Heart left ventricle (tissue), 16 donors: Measurements from ENCODE around the gene FOXP4. TPM values are rescaled to one million over a fixed set of nuclear protein-coding genes. Genes with fewer than 3 reads are reported as not detected.

ENCODE experiments used
- ATAC-seq, 4 donors: fragments of 200-7000 bp; cut with Tn5 transposase; one replicate each; pipeline ENCODE4 v1.9.1; 2020 to 2022; ENCODE audit warnings: moderate library complexity in 4 of 4, mild to moderate bottlenecking in 3 of 4, moderate number of reproducible peaks in 1 of 4
- DNase-seq, 5 donors: peaks; one replicate each; pipeline ENCODE4 v3.0.0-alpha.2; 2020
- H3K27ac ChIP-seq, 12 donors: fragments of 200-600 bp; sonication (generic) in 4 of 12; one replicate each; pipeline versions ENCODE4 v1.5.0 to v1.8.0; 2016 to 2022; ENCODE audit warnings: mild to moderate bottlenecking in 2 of 12
- H3K27me3 ChIP-seq, 9 donors: fragments of 200-600 bp; sonication (generic) in 2 of 9; one replicate each; pipeline versions ENCODE4 v1.5.1 to v1.8.0; 2016 to 2022; ENCODE audit warnings: mild to moderate bottlenecking in 3 of 9
- H3K36me3 ChIP-seq, 9 donors: fragments of 200-600 bp; sonication (generic) in 2 of 9; one replicate each; pipeline versions ENCODE4 v1.5.0 to v1.8.0; 2018 to 2022; ENCODE audit warnings: mild to moderate bottlenecking in 2 of 9
- H3K4me1 ChIP-seq, 12 donors: fragments of 200-600 bp; sonication (generic) in 4 of 12; one replicate each; pipeline versions ENCODE4 v1.5.0 to v1.8.0; 2016 to 2022; ENCODE audit warnings: mild to moderate bottlenecking in 3 of 12
- H3K4me3 ChIP-seq, 12 donors: fragments of 200-600 bp; sonication (generic) in 4 of 12; one replicate each; pipeline versions ENCODE4 v1.5.0 to v1.8.0; 2017 to 2022; ENCODE audit warnings: mild to moderate bottlenecking in 9 of 12, moderate library complexity in 4 of 12
- H3K9me3 ChIP-seq, 12 donors: fragments of 200-600 bp; sonication (generic) in 4 of 12; one replicate each; pipeline versions ENCODE4 v1.5.0 to v1.8.0; 2016 to 2022; ENCODE audit warnings: mild to moderate bottlenecking in 1 of 12
- POLR2A ChIP-seq, 2 donors: fragments of 450-650 bp; IDR thresholded peaks; one replicate each; pipeline ENCODE4 v1.6.1; 2017; ENCODE audit warnings: antibody characterized with exemption in 2 of 2, mild to moderate bottlenecking in 2 of 2, moderate library complexity in 2 of 2
- WGBS, 4 donors: extraction: QIAGEN DNeasy Blood & Tissue Kit in 2 of 4; methylation state at CpG; one replicate each; pipeline versions ENCODE4 v1.1.5 to v1.1.7; 2013 to 2018; 5-methylcytosine and 5-hydroxymethylcytosine counted together
- intact Hi-C, 10 donors: fragments of 100-400 bp; cut with DNase I; formaldehyde crosslinking; loops; one replicate each; pipeline versions ENCODE4 v1.11.1 to v1.14.2; 2022
- polyA plus RNA-seq, 2 donors: library from polyadenylated mRNA; stranded (reverse); fragments of 200-250 nt; gene quantifications; one replicate each; pipeline ENCODE4 v1.2.3, GENCODE V29; 2013
- total RNA-seq, 9 donors: library from RNA; depleted of rRNA in 2 of 9; stranded (reverse); fragments of >200 nt in 2 of 9; fragmentation: NEBNext Ultra II Directional in 3 of 9; extraction: Animal tissue kit (Norgen Biotek cat#: 25700) in 3 of 9; gene quantifications; one replicate each; pipeline versions ENCODE4 v1.1.0 to v1.2.4, GENCODE V29; 2016 to 2023
- TF ChIP-seq, protein P1 (sequence below), 12 donors: fragments of 200-600 bp; sonication (generic) in 4 of 12; IDR thresholded peaks; one replicate each; pipeline versions ENCODE4 v1.5.0 to v1.8.0; 2018 to 2022; ENCODE audit warnings: antibody characterized with exemption in 12 of 12, mild to moderate bottlenecking in 5 of 12
- donor health status: ischemic (EF 13 %, LVEDD 7.1; RV severe dilation, severe dysfunction).
- donor health status: healthy with polysubstance abuse.
- donor health status: DM: no; HTN: yes; CAD: no.
- donor health status: DM: no; HTN: no; CAD: no.
- donor health status: ischemic (EF 25% LVEDD 6.9; RV normal size, moderate dysfunction).
- donor health status: ischemic (EF 25% LVEDD 5.7; RV mildly dilated, moderate dysfunction).
- donor health status: healthy.
- donor health status: DM: yes; HTN: yes; CAD: no.
- donor health status: ischemic (EF 35%, LVEDD 5.7; RV mildly dilated, moderate dysfunction).
- donor health status: nonischemic (EF 11% LVEDD 7.7; RV severe dilation, severe dysfunction).
- donor health status: DM: yes; HTN: yes; CAD: no.
- donor health status: PGD.
- donor health status: ischemic (EF 29% LVEDD 5.4; RV normal size, mild dysfunction).
- donor health status: nonischemic (EF 23%, LVEDD 6.1; RV moderate dilation, normal function).

FOXP4 gene
- total and polyA plus RNA-seq, 11 donors: 10.9 to 22.5 (median 16.0) TPM

DNA sequence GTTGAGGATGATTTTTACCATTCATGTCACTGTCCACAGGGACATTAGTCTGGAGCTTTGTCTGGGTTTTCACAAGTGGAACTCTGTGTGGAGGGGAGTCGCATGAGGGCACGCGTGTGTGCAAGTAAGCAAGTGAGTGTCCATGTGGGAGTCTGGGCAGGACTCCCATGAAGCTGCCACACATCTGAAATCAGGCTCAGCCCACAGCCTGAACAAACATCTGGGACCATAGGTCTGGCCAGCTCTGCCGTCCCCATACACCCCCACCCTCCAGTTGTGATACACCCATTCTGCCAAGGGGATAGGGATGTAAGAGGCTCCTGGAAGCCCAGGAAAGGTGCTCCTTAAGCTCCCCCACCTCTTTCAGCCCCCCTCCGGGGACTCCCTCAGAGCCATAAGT is 17.1 kb upstream of the FOXP4 start:
- Histone ChIP-seq H3K9me3 (no peaks in the 10 kb centered on the region), H3K27ac (no peak overlapping the region), H3K4me3 (no peak overlapping the region), H3K4me1 (peaks cover 0 to 23% (median 6%) of the 10 kb centered on the region in 12 donors), H3K36me3 (no peaks in the 10 kb centered on the region), H3K27me3 (peaks cover 0 to 25% (median 5%) of the 10 kb centered on the region in 9 donors)
- TF ChIP-seq, protein P1, sequence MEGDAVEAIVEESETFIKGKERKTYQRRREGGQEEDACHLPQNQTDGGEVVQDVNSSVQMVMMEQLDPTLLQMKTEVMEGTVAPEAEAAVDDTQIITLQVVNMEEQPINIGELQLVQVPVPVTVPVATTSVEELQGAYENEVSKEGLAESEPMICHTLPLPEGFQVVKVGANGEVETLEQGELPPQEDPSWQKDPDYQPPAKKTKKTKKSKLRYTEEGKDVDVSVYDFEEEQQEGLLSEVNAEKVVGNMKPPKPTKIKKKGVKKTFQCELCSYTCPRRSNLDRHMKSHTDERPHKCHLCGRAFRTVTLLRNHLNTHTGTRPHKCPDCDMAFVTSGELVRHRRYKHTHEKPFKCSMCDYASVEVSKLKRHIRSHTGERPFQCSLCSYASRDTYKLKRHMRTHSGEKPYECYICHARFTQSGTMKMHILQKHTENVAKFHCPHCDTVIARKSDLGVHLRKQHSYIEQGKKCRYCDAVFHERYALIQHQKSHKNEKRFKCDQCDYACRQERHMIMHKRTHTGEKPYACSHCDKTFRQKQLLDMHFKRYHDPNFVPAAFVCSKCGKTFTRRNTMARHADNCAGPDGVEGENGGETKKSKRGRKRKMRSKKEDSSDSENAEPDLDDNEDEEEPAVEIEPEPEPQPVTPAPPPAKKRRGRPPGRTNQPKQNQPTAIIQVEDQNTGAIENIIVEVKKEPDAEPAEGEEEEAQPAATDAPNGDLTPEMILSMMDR (IDR thresholded peaks at IDR 0.05): no peak
- TF ChIP-seq POLR2A (IDR thresholded peaks at IDR 0.05): no peak
- ATAC-seq (no peak), DNase-seq (no peak)
- 90 to 93% (median 91%) methylated on average over 5 of the region's 5 CpGs for WGBS, 4 donors
- intact Hi-C loops: no loop called here

GRCh38 chr6:41529970-41530369 is 16.2 kb upstream of the FOXP4 start:
- intact Hi-C loops: no loop called here
- TF ChIP-seq, protein P1 (IDR thresholded peaks at IDR 0.05): no peak
- no peak for TF ChIP-seq POLR2A (IDR thresholded peaks at IDR 0.05)
- peaks cover 0 to 26% (median 5%) of the 10 kb centered on the region in 9 donors for H3K27me3 ChIP-seq
- ATAC-seq: no peak
- no peaks in the 10 kb centered on the region for H3K9me3 ChIP-seq
- no peak overlapping the region for H3K4me3 ChIP-seq
- 78 to 89% (median 87%) methylated on average over 7 of the region's 7 CpGs for WGBS, 4 donors
- no peak overlapping the region for H3K27ac ChIP-seq
- peaks cover 0 to 23% (median 6%) of the 10 kb centered on the region in 12 donors for H3K4me1 ChIP-seq
- H3K36me3 ChIP-seq: no peaks in the 10 kb centered on the region
- no peak for DNase-seq

- TF ChIP-seq POLR2A (IDR thresholded peaks at IDR 0.05): no peak
- TF ChIP-seq, protein P1 (IDR thresholded peaks at IDR 0.05): no peak
- DNase-seq (no peak), ATAC-seq (no peak)
- H3K9me3 ChIP-seq: no peaks in the 10 kb centered on the region
- 89 to 93% (median 92%) methylated on average over 7 of the region's 7 CpGs for WGBS, 4 donors
- intact Hi-C loops: no loop called here
- peaks cover 0 to 26% (median 5%) of the 10 kb centered on the region in 9 donors for H3K27me3 ChIP-seq
- H3K36me3 ChIP-seq: no peaks in the 10 kb centered on the region
- H3K4me1 ChIP-seq: peaks cover 0 to 23% (median 6%) of the 10 kb centered on the region in 12 donors
- no peak overlapping the region for H3K4me3 ChIP-seq
- H3K27ac ChIP-seq: no peak overlapping the region
Measured at GRCh38 chr6:41530476-41530875, 15.7 kb upstream of the FOXP4 start.

- H3K9me3 ChIP-seq: no peaks in the 10 kb centered on the region
- intact Hi-C loops: no loop called here
- no peak for ATAC-seq
- H3K27ac ChIP-seq: no peak overlapping the region
- peaks cover 0 to 28% (median 5%) of the 10 kb centered on the region in 9 donors for H3K27me3 ChIP-seq
- H3K4me1 ChIP-seq: peaks cover 0 to 23% (median 6%) of the 10 kb centered on the region in 12 donors
- H3K36me3 ChIP-seq: no peaks in the 10 kb centered on the region
- TF ChIP-seq, protein P1 (IDR thresholded peaks at IDR 0.05): no peak
- no peak for TF ChIP-seq POLR2A (IDR thresholded peaks at IDR 0.05)
- H3K4me3 ChIP-seq: no peak overlapping the region
- no peak for DNase-seq
Measured at GRCh38 chr6:41531016-41531415, 15.2 kb upstream of the FOXP4 start.
